ENCODE measurements around the gene TTLL10.

The TTLL10 gene

DNA sequence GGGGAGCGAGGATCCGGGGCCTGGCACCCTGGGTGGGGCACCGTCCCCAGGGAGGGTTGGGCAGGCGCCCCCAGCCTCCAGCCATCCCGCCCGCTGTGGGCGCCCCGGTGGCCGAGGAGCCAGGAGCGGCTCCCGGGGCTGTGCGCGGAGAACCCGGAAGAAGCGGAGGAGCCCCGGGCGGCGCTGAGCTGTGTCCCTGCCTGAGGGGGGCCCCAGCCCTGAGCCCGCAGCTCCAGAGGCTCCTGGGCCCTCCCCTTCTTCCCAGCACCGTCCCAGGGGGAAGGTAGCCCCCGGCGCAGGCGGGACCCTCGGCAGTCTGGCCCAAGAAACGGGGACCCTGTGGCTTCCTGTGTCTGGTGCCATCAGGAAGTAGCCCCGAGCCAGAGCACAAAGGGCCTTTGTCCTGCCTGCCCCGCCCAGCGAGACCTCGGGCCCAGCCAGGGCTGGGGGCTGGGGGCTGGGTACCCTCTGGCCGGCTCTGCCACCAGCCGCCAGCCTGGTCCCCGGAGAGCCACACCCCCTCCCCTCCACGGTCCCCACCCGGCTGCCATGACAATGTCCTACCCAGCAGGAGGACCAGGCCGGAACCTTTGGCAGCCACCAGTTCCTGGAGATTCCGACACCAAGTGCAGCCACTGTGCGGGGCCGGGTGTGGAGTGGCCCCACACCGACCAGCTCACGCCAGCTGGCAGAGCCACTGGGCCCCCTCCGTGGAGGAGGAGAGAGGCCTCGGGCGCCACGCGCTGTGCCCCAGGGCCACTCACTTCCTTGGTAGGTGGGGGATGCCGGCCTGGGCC lies 15.6 kb upstream of the TTLL10 start:
- peak in 1 of 2 donors; percentile 34 for DNase-seq

DNA sequence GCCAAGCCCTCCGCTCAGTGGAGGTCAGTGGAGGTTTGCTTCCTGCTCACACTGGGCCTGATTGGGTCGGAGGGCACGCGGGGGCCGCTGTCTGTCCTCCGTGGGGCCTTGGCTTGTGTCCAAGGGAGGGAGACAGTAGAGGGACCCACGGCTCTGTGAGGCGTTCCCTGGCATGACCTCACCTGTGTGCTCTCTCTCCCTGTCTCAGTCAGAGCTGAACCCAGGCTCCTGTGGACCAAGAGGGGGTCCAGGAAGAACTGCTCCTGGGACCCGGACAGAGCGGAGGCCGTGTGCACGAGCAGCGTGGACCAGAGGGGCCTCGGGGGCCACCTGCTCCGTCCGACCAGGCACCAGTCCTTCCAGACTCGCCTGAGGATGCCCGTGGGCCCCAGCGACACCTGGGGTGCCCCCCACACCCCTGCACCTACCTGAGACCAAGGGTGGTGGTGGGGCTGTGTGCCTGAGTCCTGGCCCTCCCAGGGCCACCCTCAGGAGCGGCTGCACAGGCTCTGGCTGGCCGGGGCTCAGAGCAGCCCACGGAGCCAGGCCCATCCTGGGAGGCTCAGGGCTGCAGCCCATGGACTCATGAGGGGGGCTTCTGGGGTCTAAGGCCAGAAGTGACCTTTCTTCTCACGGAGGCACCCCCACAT lies 13.3 kb upstream of the TTLL10 start:
- no peak for DNase-seq

DNA sequence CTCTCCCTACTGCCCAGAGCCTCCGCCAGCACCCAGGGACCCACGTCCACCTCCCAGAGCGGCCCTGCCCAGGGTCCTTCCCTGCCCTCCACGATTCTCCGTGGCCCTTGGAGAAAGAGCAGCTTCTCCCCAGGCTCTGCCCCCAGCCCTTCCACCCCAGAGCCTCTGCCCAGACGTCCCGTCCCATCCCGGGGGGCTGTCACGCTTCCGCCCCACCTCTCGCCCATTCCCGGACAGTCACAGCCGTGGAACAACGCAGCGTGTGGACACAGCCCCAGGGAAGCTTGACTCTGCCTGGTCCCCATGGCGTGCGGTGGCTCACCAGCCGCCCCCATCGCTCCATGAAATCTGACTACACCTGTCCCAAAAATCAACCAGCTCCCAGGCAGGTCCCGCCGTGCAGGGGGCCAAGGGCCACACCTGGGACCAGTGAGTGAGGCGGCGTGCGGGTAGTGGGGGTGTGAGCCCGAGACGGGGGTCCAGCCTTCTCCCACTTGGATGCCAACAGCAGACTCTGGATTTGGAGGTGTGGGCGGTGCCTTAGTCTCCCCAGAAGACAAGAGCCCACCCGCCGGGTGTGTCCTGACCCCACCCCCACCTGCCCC lies 12.5 kb upstream of the TTLL10 start:
- DNase-seq, result no peak

DNA sequence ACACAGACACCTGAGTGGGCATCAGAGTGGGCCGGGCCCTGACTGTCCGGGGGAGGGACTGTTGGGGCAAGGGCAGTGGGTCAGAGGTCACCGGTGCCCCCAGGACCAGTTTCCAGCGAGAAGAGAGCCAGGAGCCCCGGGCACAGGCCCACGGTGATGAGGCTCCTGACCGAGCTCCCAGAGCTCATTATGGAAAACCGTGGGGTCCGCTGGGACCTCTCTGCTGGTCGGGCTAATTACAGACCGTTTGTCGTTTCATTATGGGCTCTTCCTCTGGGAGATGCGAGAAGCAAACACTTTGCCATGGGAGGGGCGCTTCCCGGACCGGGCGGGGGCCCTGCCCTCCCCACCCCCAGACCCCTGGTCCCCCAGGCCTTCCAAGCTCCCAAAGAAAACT lies 12.0 kb upstream of the TTLL10 start:
- no peak for DNase-seq

DNA sequence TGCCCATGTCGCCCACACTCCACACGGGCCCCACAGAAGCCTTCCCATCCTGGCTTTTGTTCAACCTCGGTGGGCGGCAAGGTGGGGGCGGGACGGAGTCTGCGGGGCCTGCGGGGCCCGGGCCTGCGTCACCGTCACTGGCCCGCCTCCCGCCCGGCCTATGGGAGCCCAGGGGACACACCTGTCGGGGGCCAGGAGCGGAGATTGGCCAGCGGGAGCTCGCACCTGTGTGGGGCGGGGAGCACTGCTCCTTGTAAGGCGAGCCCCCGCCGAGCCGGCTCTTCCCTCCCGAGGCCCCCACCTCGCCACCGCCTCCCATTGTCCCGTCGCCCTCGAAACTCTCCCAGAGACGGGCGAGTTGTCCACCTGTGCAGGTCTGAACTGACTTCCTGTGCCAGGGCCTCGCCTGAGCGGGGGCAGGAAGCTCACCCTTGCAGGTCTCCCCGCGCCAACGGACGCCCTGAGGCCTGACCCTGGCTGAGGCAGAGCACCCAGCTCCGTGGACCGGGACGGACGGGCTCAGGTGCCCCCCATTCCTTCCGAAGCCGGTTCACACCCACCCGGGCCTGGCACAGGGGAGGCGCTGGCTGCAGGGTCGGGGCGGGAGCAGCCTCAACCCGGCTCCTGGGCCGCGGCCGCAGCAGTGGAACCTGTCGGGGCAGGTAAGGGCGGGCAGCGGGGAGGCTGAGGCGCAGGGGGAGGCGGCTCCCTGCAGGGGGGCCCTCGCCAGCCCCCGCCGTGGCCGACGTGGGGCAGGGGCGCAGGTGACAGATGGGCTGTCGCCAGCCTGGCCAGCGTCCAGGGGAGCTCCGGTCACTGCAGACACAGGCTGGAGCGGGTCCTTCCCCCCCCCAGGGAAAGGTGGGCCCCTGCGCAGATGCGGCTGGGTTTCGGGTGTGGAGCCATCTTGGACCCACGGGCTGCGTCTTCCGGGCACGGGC lies 10.8 kb upstream of the TTLL10 start:
- no peak for DNase-seq

DNA sequence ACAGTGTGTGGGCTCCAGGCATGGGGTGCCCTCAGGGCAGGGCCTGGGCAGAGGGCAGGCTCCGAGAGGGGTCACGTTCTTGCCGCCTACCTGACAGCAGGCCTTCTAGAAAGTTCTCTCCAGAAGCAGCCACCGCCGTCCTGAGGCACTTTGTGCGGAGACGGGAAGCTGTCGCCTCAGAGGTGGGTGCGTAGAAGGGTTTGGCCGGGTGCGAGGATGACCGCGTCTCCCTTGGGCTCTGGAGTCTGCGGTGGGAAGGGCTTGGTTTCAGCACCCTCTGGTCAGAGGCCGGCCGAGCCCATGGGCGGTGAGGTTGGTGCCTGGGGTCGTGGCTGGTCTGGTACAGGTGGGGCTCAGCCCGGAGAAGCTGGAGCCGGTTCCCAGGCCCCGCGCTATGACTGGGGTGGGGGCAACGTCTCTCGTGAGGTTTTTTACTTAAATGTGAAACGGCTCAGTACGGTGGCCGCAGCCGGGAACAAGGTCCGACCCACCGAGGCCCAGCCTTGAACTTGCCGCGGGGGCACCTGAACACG lies 10.1 kb upstream of the TTLL10 start:
- DNase-seq, result no peak

DNA sequence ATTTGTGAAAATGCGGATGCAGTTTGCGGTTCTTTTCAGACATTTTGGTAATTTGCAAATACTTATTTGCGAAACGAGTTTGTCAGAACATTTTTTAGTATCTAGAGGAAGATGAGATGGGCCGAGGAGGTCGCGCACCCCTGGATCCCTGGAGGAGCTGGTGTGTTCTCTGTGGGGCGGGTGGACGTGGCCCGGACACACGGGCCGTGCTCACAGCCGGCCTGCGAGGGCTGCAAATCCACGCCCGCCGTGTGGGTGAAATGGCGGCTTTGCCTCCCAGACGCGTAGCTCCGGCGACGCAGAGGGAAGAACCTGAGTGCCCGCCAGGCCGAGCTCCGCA lies 9.3 kb upstream of the TTLL10 start:
- DNase-seq, result no peak

DNA sequence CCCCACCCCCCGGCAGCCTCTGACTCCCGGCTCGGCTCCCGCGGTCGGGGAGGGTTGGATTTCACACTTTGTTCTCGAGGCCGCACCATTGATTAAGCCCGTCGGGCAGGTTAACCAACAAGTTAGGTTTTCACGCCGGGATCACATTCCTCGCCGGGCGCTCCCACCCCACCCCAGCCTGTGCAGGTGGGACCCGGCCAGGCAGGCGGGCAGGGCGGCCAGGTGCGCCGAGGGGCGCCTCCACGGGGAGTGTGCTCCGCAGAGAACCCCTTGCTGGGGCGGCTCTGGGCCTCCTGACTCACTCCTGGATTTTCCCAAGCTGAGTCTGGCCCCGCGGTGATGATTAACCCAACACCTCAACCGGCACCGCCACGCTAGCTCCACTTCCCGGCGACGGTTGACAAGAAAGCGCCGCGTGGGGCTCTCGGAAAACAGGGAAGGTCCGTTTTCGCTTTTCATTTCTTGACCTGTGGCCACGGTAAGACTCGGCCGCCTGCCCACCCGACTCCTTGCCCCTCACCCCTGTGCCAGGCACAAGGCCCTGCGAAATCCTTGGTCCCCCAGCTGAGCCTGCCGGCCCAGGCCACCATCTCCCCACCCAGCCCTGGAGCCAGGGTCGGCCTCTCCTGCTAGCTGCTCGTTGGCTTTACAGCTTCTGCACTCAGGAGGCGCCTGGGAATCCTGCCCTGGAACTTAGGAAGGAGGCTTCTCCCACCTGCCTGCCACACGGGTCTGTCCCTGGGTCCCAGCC lies 8.8 kb upstream of the TTLL10 start:
- DNase-seq, result no peak

DNA sequence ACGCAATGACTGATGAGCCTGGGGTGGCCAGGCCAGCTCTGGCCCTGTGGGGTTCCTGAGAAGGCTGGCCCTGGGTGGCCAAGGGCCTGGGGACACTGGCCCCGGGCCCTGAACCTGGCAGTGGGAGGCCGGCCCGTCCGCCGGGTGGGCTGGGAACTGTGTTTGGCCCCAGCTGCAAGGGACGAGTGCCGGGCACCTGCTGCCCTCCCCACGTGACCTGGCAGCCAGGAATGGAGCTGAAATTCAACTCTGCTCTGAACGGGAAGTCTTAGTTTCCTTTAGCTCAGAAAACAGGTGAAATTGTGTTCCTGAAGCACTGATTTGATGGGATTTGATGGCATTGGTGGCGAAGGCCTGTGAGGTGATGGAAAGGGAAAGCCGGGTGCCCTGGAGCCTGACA lies 8.2 kb upstream of the TTLL10 start:
- DNase-seq, result no peak

DNA sequence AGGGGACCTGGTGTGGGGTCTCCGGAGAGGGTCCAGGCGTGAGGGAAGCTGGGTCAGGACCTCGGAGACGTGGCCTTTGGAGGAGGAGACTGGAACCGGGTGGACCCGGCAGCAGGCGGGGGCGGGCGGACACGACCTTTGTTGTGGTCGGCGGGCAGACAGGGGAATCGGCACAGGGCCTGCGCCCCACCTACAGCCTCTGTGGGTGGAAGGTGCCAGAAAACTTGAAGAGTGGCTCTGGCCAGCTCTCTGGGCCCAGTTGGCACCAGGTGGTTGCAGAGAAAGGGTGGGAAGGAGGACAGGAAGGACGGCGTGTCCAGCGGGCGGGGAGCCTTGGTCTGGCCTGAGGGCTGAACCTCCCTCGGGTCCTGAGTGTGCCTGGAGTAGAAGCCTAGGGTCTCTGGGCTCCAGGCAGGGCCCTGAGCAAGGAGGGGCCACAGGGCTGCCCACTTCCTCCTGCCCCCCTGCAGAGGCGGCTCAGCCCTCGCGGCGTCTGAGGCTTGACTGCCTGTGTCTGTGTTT lies 7.7 kb upstream of the TTLL10 start:
- DNase-seq, result no peak

DNA sequence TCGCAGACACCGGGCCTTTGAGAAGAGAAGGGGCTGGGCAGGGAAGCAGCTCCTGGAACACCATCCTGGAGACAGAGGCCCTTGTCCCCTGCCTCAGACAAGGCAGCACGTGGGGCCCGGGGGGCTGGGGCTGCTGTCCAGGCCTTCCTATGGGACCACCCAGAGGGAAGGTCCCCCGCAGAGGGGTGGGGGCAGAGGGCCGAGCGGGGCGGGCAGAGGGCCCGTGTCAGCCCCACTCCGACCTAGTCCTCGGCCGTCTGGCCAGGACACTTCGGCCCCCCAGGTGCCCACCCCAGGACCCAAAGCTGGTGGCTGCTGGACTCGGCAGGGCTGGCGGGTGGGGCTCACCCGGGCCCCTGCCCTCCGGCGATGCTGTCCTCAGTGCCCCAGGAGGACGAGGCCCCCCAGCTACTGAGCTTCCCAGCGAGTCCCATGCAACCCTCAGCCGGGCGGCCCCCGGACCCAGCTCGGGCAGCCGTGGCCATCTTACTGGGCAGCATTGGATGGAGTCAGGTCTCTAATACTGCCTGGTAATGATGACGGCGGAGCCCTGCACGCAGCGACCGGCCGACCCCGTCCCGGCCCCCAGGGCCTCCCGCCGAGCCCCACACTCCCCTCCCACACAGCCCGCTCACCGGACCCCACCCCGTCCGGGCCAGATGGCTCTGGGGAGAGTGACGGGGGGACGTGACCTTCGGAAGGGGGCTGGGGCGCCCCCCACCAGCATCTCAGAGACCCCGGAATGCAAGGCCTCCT lies 6.9 kb upstream of the TTLL10 start:
- no peak for DNase-seq

DNA sequence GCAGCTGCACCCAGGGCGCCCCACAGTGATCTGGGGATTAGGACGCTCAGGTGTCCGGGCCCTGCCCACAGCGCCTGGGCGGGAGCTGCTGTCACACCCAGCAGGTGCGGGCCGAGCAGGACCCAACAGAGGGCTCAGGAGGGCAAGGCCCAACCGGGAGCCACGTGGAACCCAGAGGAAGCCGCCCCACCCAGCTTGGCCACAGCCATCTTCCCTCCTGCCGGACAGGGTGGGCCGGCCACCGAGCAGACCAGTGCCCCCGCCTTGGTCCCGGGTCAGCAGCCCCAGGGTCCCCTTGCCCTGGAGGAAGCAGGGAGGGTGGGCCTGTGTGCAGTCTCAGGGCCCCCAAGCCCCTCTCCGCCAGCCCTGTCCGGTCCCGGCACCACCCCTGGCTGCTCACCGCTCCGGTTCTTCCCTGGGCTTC lies 6.3 kb upstream of the TTLL10 start:
- DNase-seq, result no peak

DNA sequence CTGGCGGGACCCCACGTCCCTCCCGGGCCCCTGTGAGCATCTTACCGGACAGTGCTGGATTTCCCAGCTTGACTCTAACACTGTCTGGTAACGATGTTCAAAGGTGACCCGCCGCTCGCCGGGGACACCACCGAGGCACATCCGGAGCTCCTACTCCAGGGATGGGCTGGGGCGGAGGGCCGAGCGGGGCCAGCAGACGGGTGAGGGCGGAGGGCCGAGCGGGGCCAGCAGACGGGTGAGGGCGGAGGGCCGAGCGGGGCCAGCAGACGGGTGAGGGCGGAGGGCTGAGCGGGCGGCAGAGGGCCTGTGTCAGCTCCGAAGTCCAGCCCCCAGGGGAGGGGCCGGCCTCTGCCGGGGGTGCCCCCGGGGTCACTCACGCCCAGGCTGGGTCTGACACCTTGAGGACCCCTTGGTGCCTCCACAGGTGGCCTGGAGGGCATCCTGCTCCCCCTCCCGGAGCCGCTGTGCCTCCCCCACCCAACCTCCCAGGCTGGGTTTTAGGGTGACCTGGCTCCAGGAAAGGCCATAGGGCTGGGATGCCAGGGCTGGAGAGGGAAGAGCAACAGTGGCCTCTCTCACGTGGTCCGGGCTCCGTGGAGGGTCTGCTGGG lies 5.7 kb upstream of the TTLL10 start:
- DNase-seq, result no peak

DNA sequence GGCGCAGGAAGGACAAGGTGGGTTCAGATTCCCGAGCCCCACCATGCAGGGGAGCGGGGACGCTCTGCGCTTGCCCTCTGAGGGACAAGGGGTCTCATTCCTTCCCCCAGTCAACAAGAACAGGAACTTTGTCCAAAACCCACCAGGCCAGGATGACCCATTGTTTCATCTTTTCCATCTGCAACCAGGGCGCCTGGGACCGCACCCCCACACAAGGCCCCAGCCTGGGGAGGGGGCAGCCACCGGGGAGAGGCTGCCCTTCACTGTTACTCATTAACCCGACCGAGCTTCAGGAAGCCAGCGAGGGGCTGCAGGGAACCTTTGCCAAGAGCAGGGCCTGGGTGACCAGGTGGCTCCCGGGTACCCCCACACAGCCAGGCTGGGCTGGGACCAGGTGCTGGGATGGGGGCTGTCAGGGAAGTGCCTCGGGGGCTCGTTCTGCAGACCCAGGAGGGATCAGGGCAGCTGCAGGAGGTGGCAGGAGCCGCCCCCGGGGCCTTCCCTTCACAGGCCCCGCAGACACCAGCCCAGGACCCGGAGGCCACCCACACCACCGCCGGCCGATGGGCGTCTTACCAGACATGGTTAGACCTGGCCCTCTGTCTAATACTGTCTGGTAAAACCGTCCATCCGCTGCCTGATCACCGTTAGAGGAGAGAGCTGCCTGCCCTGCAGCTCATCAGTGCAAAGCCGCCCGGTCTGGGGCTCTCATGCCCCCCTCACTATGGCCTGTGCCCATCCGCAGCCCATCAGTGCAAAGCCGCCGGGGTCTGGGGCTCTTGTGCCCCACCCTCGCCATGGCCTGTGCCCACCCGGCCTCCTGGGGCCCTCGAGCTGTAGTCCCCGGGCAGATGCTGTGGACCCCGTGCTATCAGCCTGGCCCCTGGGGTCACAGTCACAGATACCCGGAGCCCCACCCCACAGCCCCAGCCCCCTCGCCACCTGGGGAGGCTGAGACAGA lies 4.9 kb upstream of the TTLL10 start:
- no peak for DNase-seq

DNA sequence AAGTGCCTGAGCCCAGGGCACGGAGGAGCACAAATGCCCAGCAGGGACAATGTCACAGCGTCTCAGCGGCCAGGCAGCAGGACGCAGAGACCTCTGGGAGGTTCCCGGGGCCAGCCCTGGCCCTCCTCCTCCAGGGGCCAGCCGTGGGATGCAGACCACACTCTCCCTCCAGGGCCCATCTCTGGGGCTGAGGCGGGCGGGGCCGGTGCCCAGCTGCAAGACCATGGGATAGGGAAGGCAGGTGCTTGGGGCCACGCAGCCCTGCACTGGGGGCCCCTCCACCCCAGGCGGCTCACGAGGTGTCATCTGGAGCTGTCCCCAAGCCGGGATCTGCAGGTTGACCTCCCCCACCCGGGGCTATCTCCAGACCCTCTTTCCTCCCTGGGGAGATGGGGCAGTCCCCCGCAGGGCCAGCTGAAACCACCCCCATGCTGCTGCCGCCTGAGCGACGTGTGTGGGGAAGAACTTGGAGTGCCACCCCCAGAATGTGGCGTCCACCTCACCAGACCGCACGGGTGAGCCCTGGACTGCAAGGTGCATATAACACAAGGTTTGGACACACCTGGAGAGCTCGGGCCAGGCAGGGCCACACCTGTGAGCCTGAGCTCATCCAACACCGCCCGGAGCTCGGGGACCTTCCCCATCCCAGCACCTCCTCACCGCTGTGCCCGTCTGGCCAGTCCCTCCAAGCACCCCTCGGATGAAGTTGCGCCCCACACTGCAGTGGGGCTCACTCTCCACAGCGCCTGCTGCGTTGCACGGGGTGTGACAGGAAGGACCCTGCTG lies 4.1 kb upstream of the TTLL10 start:
- no peak for DNase-seq

DNA sequence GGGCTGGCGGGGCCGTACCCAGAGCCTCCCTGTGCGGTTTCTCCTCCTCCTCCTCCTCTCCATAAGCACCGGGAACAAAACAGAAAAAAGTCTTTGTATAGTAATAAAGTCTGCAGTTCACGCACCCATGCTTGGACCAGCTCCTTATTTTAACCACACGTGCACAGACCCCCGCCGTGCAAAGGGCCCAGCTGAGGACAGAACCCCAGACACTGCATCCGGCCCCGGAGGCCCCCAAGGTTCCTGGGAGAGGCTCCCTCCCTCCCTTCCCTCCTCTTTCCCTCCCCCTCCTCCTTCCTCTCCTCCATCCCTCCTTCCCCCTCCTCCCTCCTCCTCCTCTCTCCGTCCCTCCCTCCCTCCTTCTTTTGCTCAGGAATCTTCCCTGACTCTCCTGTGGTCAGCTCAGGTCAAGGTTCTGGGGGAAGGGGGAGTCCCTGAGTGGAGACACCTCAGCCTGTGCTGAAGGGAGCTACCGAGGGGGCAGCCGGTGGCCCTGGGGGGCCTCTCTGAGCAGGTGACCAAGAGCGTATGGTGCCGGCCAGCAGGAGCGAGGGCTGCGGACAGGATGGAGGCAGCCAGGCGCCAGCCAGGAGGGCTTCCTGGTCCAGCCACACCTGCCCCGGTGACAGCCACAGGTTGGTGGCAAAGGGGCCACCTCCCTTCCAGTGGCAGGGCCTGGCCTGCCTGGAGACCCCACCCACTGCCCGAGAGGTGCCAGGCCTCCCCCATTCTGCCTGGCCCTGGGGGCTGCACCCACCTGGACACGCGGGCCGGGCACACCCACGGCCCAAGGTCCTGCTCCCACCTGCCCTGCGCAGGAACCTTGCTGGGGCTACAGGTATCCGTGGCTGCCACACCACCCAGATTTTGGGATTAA lies 3.2 kb upstream of the TTLL10 start:
- DNase-seq, result no peak

DNA sequence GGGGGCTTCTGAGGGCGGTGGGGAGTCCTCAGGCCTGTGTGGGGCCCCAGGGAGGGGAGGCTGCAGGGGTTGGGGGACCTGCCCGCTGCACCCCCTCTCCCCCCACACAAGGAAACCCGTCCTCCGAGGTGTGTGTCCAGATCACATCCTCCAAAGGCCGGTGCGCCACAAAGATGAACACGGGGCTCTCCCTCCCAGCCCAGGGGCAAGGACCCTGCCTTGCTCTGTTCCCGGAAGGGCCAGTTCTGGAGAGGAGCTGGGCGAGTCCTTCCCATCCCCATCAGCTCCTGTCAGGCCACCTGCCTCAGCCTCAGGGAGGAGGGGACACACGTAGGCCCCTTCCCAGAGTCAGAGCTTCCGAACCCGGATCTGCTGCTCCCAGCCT lies 2.5 kb upstream of the TTLL10 start:
- DNase-seq, result no peak

Measured in stimulated activated CD4-positive, alpha-beta T cell treated with anti-CD3 and anti-CD28 coated beads, Interleukin-2, amount 100 ng/mL, for 24 hours (primary cell).